ENCODE data around the gene ID3.
"Not testable (repeated sequence)": the region's sequence is repeated elsewhere in the genome, so short reads cannot be mapped to it uniquely, and the experiment has no call there.

The ID3 gene

DNA sequence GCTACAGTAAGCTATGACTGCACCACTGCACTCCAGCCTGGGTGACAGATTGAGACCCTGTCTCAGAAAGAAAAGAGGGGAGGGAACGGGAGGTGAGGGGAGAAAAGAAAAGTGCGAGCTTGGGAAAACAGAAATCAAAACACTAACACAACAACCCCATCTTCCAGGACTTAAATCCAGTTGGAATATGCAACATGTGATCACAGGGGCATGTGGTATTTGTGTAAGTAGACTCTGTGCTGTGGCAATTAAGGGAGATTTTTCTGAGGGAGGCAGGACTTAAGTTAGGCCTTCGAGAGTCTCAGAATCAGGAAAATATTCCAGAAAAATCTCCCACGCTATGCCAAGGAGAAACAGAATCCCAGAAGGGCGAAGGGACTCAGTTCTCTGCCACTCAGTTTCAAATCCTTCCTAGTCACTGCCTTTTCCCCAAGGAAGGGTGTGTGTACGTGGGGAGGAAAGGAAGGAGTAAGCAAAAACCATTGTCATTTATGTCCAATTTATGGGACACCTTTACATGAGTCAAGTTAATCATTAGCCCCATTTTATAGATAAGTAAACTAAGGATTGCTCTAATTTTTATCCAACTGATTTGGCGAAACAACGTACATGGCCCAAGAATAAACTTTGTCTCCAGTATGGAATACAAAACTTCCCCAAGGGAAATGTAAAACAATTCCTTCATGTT, 12.3 kb downstream of the ID3 start:
- DNase-seq, result no peak

DNA sequence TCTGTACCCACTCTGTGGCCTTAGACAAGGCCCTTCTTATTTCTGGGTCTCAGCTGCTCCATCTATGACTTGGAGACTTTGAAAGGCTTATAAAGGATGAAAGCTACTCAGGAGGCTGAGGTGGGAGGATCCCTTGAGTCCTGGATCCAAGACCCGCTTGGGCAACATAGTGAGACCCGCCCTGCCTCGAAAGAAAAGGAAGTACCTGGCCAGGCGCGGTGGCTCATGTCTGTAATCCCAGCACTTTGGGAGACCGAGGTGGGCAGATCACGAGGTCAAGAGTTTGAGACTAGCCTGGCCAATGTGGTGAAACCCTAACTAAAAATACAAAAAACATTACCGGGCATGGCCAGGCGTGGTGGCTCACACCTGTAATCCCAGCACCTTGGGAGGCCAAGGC, 13.4 kb downstream of the ID3 start:
- no peak for DNase-seq

DNA sequence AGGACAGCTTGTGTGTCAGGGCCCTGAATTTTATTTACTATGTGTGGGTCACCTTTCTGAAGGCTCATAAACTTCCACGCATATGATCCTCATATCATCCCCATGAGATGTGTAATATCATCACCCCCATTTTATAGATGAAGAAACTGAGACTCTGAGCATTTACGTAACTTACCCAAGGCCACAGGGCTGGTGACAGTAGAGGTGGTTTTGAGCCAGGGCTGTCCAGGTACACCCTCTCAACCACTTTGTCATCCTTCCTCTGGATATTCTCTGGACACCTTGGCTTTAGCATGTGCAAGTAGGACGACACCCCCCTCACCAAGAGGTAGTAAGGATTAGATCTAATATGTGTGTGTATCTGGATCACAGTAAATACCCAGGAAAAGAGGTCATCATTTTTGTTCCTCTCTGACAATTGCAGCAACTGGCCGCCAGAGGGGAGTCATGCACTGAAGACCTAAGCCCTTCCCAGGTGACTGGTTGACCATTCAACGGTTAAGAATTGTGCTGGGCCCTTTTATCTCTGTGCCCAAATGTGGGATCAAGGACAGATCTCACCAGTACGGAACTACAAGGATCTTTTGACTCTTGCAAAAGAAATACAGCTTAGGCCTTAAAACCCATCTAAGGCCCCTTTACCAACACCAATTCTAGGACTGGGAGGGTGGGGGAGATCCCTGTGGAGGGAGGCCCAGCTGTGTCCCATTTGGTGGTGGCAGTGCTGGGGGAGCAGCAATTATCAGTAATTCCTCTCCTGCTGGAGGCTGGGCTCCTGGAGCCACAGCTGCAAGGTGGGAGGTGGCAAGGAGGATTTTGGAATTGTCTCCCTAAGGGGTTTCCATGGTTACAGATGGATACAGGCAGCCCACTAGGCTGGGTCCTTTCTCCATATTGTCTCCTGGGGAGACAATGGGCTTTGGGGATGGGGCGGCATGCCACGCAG, 14.6 kb downstream of the ID3 start:
- peak; percentile 28 for DNase-seq

DNA sequence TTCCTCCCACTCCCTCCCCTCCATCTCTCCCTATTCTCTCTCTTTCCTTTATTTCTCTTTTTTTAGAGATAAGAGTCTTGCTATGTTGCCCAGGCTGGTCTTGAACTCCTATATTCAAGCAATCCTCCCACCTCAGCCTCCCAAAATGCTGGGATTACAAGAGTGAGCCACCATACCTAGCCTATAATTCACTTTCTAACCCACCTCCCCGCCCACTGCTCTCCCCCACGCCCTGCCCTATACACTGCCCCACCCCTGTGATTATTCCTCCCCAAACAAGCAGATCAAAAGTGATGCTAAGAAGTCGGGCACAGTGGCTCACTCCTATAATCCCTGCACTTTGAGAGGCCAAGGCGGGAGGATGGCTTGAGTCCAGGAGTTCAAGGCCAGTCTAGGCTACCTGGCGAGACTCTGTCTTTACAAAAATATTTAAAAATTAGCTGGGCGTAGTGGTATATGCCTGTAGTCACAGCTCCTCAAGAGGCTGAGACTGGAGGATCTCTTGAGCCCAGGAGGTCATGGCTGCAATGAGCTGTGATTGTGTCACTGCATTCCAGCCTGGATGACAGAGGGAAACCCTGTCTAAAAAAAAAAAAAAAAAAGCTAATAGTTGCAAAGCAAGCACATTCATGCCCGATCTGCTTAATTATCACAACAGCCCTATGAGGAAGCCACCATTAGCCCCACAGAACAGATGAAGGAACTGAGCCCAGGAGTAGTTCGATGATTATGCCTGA, 15.4 kb downstream of the ID3 start:
- DNase-seq, result no peak

DNA sequence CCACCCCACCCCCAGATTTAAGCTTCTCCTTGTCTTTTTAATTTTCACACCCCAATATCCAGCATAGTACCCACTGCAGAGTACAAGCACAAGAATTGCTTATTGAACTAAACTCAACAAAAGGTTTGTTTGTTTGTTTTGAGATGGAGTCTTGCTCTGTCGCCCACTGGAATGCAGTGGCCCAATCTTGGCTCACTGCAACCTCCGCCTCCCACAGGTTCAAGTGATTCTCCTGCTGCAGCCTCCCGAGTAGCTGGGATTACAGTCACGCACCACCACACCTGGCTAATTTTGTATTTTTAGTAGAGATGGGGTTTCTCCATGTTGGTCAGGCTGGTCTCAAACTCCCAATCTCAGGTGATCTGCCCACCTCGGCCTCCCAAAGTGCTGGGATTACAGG, 16.4 kb downstream of the ID3 start:
- not testable (repeated sequence) for DNase-seq

DNA sequence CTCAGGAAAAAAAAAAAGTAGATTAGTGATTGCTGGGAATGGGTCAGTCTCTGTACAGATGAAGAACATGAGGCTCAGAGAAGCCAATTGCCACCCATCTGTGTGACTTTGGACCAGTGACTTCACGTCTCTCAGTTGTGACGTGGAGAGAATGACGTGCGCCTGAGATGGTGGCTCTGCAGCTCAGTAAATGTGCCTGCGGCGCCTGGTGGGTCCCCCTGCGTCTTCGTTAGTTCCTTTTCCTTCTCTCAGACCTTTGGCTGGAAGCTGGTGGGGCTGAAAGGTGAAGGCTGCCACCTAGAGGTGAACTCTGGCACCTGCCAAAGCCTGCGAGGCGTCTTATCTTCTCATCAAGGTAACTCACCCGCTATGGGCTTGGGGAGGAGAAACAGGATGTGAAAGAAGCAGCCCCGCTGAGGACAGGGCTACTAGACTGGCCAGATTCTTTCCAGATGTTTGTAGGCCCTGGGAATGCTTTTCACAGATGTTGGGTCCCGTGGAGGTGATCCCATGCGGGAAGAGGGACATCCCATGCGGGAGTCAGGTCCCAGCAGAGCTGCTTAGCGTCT, 19.5 kb downstream of the ID3 start:
- peak; percentile 65 for DNase-seq

DNA sequence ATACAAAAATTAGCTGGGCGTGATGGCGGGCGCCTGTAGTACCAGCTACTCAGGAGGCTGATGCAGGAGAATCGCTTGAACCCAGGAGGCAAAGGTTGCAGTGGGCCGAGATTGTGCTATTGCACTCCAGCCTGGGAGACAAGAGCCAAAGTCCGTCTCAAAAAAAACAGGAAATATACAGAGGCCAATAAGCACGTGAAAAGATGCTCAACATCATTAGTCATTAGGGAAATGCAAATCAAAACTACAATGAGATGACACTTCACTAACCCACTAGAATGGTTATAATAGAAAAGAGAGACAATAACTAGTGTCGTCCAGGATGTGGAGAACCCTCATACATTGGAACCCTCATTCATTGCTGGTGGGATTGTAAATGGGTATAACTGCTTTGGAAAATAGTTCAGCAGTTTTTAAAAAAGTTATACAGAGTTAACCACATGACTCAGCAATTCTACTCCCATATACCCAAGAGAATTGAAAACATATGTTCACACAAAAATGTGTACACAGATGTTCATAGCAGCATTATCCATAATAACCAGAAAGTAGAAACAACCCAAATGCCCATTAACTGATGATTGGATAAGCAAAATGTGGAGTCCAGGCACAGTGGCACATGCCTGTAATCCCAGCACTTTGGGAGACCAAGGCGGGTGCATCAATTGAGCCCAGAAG, 21.9 kb downstream of the ID3 start:
- no peak for DNase-seq

DNA sequence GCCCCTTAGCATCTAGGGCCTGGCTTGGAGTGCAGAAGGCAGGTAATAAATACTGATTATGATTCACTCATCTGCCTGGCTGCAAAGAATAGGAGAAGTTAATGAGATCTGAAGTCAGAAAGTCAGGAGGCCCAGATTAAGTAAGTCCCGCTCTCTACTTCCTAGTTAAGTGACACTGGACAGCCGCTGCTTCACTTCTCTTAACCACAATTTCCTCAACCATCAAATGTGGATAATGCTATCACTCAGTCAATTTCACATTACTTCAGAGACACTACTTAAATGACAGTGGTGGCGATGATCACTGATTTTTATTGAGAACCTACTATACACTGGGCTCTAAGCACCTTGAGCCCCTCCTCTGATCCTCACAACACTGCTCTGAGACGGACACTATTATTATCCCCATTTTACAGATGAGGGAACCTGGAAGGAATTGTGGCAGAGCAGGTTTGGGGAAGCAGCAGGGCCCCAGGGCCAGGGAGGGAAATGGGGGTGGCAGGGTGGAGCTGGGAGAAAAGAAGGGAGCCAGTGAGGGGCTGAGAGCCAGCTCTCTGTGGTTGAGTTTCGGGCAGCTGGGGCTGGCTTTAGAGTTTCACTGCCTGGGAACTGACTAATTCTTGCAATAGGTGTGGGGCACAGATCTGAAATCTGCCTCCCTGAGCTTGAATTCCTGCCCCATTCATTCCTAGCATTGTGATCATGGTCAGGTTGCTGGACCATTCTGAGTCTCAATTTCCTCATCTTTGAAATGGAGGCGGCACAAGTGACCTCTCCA, 25.9 kb downstream of the ID3 start:
- no peak for DNase-seq

DNA sequence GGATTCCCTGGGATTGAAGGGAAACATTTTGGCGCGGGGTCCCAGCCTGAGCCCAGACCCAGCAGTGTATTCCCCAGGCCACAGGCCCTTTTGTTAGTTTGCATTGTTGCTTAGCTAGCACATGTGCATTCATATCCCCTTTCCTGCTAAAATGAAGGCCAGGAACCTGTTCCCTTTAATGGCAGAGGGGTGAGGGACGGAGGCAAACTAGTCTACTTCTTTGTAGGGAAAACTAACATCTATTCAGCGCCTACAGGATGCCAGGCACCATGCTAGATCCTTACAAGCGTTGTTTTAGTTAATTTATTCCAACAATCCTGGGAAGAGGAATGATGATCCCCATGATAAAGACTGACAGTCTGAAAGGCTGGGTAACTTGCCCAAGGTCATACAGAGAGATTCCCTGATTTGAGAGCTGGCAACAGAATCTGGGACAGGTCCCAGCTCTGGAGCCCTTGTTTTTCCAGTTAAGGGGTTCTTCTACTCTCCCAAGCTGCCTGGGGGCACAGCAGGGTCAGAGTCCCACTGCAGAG, 27.7 kb downstream of the ID3 start:
- DNase-seq, result no peak

DNA sequence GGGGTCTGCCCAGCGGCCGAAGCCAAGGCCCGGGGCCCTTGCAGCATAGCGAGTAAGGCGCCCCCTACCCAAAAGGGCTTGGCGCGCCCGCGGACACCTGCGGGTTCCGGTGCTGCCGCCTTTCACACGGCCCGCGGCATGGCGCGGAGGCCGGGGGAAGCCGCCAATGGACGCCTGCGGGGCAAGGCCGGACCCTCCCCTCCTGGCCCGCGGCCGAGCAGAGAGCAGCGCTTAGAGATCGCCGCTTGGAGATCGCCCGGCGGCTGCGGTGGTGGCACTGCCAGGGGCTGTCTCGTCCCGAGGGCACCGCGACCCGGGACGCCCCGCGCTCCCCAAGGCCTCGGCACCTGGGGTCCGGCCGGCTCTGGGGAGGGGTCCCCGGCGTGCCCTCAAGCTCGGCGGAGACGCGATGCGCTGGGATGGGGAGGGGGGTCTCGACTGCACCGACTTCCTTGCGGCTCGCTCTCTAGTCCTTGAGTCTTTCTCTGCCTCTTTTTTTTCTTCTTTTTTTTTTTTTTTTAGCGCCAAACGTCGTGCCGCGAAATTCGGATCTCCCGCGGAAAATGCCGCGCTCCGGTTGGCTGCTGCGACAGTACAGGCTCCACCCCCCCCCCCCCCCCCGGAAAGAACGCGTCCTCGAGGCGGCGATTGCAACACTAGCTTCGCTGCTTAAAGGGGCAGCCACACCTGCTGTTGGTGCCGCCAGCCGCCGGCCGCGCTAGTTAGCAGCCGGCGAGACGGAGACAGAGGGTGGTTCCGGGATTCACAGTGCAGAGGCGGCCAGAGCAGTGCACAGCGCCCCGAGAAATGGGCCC, 28.3 kb downstream of the ID3 start, which contains the start of gene E2F2:
TSS of gene E2F2 (minus strand) at position 487 of the 815 bp plus-strand sequence. CDS start at position 47, 440 bp downstream.
- peak; percentile 46 for DNase-seq

DNA sequence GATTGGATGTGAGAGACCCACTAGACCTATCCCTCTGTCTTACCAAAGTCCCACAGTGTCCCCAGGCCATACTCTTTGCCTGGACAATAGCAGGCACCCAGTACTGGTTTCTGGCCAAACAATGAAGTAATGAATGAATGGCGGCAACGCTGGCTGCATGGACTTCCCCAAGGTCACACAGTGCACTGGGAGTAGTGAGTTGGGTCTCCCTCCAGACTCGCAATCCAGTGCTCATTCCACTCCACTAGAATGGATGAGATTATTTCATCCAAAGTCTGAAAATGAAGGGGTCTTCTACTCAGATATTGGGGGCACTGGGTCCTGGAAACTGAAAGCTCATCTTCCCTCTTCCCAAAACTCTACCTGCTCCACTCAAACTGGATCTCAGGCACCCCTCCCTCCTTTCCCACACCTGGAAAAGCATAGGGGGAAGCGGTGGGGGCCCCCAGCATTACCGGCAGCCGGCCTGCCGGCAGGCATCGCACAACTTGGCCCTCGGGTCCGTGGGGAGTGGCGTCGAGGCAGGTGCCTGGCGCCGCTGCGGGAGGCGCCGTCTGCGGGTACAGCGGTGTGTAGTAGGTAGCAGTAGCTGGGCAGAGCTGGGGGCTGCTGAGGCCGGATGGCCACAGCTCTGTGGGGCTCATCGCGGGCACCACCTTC, 29.1 kb downstream of the ID3 start:
- DNase-seq, result no peak

DNA sequence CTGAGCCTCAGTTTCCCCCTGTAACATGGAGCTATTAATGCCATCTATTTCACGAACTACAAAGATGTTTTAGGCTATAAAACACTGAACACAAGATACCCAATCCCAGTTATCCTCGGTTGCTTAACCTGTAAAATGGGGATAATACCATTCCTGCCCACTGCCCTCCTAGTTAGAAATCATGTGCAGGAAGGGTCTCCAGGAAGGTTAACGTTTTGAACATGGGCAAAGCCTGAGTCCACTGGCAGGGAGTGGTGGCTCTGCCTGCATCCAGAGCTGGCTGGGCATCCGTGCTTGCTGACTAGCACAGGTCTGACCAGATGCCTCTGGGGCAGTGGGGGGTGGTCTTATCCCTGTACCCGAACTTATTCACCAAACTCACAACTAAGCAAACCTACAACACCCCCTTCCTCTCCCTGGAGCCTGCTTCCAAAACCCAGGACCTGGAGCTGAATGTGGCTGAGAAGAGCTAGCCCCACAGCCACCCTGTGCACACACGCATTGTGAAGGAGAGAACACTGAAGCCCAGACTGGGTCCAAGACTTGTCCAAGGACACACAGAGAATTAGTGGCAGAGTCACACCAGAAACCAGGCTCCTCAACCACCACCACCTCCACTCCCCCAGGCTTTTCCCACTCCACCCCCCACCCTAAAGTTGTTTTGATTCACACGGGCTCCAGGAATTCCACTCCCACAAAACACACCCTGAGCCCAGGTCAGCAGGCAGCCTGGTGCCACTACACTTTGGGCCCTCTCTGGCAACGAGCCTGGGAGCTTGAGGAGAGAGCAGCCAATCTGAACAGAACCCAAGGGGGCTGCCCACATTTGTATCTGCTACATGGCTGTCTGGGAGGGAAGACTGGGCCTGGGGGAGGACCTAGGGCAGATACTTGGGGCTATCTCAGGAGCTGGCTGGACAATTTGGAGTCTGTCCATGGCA, 29.9 kb downstream of the ID3 start:
- no peak for DNase-seq

DNA sequence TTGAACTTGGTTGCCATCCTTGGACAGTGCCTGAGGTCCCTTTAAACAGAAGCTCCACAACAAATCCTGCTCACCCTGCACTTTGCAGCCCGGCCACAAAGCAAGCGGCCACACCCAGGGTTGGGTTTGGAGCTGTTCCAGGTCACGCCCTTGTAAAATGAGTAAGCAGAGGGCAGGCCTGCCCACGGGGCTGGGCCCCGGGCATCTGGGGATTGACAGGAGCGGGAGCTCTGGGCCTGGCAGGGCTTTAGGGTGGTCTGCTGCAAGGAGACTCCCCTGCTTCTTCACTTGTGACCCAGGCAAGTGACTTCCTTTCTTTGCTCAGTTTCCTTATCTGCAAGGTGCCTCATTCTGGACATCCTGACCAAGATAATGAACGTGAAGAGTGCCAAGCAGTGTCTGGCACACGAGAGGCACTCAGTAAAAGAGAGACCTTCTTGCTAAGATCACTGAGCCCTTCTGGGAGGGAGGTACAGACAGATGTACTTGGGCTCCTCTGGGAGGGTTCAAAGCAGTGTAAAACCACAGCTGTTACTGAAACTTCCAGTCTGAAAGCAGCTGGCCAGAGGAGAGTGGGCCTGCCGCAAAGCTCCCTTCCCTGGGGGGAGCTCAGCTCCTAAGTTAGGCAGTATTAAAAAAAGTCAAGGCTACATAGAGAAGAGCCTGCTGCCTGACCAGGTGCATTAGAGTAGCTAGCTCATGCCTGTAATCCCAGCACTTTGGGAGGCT, 30.9 kb downstream of the ID3 start:
- DNase-seq, result peak; percentile 60

DNA sequence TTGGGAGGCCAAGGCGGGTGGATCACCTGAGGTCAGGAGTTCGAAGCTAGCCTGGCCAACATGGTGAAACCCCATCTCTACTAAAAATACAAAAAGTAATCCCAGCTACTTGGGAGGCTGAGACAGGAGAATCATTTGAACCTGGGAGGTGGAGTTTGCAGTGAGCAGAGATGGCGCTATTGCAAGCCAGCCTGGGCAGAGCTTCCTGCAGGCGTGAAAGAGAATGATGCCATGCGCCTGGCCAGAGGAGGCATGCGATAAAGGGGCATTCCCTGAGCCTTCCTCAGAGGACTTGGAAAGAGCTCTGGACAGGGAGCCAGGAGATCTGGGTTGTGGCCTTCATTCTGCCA, 31.4 kb downstream of the ID3 start:
- no peak for DNase-seq

DNA sequence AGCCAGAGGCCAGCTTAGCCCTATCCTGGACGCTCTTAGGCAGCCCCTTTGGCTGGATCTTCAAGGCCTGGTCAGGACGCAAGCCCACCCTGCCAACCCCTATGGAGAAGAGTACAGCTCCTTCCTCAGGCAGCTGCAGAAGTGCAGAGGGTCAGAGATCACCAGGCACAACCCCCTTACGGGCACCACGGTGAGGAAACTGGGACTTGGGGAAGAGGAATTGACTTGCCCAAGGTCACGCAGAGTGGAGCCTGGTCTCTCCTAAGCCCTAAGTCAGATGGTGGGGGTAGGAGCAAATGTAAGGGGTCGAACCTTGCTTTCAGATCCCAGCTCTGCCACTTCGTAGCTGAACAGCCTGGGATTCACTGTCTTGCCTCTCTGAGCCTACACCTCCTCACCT, 31.9 kb downstream of the ID3 start:
- no peak for DNase-seq

DNA sequence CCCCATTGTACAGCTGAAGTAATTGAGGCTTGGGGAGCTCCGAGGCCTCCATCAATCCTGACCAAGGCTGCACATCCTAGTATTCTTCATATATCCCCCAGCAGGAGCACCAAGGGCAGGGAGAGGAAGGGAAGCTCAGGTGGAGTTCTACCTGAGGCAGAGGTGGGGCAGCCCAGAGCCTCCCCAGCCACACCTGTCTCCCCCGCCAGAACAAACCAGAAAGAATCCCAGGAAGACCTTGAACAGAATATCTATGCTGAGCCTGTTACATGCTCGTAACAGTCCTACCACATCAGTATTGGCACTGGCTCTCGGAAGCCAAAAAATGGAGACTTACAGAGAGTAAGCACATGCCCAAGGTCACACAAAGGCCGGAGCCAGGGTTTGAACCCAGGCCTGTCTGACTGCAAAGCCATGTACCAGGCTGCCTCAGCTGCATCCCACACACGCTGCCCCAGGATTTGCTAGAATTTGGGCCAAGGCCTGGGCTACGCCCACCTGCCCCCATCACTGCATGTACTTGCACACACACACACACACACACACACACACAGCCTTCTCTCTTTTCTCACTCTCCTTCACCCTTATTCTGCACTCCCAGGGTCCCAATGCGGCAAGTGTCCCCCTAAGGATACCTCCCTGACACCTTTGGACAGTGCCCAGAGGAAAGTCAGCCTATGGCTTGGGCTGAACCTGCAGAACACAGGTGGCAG, 32.8 kb downstream of the ID3 start:
- no peak for DNase-seq

DNA sequence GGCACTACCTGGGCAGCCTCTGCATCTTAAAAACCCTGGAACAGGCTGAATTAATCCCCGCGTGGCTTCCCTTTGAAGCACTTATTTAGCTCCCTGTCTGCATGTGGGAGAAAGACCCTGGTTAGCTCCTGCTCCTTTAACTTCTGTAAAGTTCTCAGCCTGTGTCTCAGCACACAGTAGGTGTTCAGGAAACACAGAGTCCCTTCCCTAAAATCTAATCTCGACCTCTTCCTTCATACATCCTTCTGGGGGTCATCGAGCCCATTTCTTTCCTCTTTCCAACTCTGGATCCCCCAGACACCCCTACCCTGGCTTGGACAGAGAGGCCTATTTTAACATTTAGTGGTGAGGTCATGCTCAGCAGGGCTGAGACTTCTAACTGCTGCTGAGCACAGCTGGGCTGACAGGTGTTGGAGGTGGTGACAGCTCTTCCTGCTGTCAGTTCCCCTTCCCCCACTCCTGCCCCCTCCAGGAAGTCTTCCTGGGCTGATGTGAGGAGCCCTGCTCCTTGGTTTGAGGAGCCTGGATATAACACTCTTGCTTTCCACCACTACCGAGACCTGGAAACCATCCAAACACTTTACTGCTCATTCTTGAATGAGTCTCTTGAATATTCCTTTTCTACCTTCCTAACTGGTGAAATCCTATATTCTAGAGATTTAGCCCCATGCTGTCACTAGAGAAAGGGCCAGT, 33.6 kb downstream of the ID3 start:
- no peak for DNase-seq
